NOMO-1 treated with DMSO at 0.1 percent for 48 hours (cell line): ENCODE data around the gene DGKB.

Experiments used
- DNase-seq: peaks from one replicate; lab custom pipeline; 2025; ENCODE audit not compliant: unreplicated experiment; lab: John Stamatoyannopoulos, UW

Gene DGKB

DNA sequence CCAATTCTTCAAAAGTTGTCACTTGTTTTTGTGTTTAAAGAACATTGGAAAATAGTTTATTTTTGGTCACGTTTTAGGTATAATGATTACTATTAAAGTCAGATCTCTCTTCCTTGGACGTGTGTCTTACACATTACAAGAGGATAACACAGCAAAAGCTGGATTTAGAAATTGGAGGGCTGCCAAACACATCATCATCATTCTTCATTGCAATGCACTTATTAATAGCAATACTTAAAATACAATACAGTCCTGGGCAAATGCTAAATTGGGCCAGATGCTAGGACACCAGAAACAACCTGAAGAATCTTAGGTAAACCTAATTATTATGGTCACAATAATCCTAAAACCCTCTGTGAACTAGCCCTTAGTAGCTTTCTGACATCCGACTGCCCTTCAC, 303.6 kb downstream of the DGKB start:
- no peak for DNase-seq

DNA sequence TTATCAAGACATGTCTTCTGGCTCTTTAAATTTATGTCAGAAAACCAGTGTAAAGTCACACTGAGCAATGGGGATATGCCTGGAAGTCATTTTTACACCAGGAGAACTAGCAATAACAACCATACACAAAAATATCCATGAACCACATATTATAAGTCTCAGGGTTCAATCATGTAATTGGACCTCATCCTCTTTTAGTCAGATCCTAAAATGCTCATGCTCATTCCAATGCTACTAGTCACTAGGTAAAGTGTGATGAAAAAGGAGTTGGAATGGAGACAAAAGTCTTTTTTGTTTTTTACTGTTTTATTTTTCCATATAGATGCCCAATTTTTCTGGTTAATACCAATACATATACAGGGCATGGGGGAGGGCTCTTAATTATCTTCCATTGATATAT, 306.1 kb downstream of the DGKB start:
- no peak for DNase-seq

DNA sequence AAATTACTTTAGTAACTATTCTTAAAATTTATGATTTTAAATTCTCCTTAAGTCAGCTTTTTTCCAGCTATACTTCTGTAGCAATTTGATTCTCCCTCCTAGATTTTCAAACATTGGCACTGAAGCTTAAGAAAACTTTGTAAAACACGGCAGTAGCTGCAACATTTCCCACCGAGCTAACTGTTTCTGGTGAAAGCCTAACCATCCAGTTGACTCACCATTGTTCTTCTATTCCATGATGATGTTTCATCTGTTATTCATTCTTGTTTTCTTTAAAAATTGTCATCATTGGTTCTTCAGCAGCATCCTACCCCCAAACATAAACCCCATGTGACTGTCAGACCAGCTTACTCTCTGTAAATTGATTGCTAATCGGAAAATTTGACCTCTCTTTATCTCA, 312.3 kb downstream of the DGKB start:
- no peak for DNase-seq

DNA sequence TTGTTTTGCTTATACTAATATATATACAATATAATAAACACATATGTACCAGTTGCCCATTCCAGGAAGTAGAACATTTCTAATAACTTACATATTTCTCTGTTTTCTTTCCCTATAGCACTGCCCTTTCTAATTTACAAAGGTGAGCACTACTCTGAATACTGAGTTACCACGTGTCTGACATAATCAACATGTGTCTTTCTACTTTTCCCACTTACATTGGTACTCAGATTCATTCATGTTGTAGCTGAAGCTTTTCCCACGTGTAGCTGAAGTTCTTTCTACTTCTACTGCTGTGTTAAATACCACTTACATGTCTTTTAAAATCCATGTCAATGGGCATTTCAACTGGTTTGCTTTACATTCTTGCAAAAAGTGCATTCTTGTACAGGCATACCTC, 317.3 kb downstream of the DGKB start:
- no peak for DNase-seq

DNA sequence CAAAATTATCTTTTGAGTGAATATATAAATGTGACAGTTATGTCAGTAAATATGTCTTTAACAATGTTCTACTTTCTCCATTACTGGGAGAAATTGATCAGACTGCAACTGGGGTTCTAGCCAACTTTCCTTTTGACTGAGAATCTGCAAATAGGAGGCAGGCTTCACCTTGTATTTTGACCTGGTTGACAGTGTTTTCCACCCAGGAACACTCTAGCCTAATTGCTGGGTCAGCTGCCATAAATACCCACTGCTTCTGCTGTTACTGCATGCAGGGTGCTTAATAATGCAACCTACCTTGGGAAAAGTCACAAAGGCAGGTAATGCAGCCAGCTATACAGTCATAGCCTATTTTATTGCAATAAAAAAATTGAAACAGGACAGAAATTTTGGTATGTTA, 319.0 kb downstream of the DGKB start:
- DNase-seq, result no peak

DNA sequence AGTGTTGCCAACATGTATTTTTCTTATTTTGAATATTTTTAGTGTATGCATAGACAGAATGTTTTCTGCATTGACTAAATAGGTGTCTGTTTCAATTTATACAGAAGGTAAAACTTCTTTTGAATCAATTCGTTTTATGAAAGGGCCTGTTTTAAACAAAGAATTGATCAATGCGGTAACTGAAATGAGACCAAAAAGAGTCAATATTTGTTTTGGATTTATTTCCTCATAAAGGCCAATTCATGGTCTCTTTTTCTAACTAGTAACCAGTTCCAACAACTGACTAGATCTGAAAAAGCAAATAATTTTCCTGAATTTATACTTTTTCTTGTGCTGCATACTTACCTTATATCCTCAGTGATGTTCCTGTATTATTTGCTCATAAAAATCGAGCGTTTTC, 320.5 kb downstream of the DGKB start:
- no peak for DNase-seq

DNA sequence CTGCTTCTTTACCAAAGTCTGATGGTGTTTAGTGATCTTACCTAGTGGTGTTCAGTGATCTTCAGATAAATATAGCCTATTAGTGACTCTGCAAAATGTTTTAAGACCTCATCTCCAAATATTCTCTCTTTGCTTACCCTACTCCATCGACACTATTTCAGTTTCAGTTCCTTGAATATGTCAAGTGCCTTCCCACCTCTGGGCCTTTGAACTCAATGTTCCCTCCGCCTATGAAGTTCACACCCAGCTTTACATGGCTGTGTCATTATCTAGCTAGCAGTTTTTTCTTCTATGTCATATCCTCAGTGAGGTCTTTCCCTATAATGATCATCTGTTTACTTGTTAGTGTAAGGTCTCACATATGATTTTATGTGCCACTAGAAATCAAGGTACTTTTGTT, 322.6 kb downstream of the DGKB start:
- DNase-seq, result peak; percentile 46

DNA sequence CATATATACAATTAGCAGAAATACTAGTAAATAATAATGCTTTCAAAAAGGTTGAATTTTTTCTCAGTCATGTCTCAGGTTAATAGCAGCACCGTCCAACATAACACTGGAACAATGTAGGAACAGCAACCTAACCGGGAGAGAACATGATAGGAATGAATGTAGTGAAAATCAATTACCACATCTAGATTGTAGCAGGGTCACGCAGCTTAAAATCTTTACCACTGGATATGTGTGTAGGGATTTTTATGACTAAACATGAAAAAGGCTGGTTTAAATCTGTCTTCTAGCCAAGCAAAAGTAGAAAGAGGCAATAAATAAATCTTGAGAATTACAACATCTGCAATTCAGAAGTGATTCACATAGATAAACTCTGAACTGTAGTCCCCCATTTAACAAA, 326.0 kb downstream of the DGKB start:
- DNase-seq, result no peak

DNA sequence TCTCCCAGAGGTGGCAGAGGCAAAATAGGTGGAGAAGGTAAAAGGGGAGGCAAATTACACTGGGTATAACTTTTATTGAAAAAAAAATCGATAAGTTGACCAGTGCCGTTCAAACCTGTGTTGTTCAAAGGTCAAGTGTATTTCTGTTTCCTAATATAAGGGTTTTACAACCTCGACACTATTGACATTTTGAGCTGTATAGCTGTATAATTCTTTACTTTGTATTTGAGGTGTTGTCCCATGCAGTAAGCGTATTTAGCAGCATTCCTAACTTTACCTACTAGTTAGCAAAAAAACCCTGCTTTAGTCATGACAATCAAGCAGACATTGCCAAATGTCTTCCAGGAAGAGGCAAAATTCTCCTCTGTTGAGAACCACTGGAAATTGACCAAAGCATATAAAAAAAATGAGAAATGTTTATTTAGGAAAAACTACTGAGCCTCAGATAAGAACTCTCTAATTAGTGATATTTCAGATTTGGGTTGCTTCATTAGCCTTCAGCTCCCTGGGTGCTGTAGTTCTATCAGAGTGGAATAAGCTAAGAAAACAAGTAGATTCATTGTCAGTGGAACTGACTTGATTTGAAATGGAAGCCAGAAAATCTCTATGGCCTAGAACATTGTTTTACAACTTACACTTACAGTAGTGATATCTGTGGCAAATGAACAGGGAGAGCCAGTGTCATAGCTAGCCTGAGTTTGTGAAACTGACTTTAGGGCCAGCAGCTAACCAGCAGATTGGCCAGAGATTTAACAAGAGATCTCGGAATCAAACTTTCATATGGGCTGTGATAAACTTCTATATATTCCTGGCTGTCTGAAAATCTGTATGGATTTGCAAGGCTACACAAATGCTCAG, 331.6 kb downstream of the DGKB start:
- DNase-seq, result no peak

DNA sequence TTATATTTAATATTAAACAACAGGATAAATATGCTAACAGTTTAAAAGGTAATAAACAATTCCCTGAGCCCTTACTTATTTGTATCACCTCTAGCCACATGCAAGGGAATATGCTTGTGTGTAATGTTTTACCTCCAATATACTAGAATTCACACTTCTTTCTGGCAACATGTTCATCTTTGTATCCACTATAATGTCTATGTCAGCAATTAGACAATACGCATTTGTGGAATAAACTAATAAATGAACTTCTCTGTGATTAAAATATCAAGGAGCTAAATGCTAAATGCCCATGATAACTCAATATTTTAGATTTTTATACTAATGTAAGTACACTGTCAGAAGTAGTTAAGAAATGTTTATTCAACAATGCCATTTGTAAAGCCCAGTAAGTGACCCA, 350.5 kb downstream of the DGKB start:
- DNase-seq, result no peak

DNA sequence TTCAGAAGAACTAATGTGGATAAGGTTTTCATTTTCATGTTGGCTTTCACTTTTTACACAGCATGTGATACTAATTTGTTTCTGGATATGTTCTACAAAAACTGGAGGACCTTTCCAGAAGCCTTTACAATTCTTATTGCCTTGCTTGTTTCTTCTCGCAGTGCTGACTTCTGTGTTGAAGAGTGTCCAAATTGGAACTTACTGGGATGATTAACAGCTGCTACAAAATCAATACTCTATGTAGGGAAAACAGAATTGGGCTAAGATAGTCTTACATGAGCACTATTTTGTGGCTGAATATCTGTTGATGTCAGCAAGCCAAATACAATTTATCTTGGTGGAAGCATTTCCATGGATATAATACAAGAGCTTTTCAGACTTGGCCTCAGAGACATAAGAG, 351.2 kb downstream of the DGKB start:
- no peak for DNase-seq

DNA sequence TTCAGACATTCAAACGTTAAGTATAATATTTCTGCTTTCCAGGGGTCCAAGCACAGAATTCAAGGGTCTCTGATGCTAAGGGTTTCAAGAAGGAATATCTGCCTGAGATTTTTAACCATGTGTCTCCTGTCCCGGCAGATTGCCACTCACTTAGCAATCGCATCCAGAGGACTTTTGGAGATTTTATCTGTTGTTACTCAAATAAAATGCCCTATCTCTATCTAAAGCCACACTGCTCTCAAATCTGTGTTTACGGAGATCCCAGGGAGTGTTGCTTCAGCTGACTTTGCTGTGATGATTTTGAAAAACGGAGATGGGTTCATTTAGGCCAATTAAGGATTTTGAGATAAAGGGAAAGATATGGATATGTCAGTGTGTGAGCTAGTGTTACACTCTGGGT, 359.9 kb downstream of the DGKB start:
- no peak for DNase-seq

DNA sequence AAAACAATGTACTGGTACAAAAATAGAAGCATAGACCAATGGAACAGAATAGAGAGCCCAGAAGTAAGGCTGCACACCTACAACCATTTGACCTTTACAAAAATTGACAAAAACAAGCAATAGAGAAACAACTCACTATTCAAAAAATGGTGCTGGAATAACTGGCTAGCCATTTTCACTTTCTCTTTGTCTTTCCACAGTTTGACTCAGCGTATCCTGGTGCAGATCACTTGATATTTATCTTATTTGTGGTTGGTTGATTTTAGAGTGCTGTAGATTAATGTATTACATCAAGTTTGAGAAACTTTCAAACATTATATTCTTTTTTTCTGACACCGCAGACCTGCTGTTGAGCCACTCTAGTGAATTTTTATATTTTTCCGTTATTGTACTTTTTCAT, 381.4 kb downstream of the DGKB start:
- no peak for DNase-seq

DNA sequence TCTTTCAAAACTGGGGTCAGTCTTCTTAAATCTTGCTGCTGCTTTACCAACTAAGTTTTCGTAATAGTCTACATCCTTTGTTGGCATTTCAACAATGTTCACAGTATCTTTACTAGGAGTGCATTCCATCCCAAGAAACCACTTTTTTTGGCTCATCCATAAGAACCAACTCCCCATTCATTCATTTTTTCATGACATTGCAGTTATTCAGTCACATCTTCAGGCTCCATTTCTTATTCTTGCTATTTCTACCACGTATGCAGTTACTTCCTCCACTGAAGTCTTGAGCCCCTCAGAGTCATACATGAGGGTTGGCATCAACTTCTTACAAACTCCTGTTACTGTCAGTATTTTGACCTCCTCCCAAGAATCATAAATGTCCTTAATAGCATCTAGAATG, 392.3 kb downstream of the DGKB start:
- no peak for DNase-seq

DNA sequence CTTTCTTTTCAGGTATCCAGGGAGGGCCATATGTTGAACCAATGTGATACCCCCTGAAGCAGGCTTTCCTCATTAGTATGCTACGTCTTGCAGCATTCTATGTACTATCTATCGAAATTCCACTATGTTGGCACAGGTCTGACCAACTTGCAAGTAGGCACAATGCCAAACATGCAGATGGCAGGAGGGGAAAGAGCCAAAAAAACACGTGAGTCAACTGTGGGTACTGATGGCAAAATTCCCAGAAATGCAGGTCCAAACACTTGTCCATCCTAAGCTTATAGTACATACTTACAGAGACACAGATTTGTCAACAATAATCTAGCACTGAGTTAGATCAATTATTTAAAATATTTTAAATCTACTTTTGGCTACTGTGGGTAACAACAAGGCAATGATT, 394.9 kb downstream of the DGKB start:
- DNase-seq, result no peak

DNA sequence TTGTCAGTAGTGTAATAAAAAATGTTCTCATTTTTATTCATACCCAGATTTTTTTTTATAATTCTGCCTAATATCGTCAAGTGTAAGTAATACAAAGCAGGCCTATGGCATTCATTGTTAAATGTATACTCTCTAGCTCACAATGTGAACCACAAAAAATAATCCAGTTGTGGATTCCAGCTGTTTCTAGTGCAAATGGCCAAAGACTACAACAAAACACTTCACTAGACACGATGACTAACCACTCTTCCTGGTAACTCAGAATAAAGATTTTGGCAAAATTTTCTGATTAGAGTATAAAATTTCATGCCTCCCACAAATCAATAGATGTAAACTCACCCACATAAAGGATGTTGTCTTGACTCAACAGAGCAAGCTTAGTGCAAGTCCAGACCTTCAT, 396.6 kb downstream of the DGKB start:
- no peak for DNase-seq

DNA sequence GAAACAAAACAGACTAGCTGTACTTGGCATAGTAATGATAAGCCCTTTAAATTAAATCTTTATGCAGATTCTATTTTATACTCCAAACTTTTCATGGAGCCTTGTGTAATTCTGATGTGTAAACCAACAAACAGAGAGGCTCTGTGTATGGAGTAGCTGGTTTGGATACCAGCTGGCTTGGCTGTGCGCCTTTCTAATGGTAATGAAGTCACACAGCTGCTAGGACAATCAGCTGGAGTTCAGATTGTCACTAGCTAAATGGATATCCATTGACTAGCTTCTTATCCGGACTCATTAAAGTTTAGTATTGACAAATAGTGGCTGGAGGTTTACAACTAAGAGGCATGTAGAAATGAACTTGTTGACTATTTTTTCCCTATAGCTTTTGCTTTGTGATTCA, 398.4 kb downstream of the DGKB start:
- DNase-seq, result no peak

DNA sequence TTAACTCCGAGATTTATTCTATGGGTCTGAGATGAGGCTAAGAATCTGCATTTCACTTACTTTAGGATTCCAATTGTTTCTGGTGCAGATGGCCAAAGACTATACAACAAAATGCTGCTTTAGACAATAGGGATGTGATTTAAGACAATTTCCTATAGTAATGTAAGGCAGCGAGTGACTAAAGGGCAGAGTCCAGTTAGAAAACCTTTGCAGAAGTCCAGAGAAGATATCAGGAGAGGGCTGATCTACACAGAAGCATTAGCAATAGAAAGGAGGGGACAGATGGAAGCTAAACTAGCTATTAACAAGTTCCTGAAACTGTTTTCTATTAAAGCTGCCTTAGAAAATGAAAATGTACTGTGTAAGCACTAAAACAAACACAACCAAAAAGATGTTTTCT, 398.9 kb downstream of the DGKB start:
- DNase-seq, result no peak

DNA sequence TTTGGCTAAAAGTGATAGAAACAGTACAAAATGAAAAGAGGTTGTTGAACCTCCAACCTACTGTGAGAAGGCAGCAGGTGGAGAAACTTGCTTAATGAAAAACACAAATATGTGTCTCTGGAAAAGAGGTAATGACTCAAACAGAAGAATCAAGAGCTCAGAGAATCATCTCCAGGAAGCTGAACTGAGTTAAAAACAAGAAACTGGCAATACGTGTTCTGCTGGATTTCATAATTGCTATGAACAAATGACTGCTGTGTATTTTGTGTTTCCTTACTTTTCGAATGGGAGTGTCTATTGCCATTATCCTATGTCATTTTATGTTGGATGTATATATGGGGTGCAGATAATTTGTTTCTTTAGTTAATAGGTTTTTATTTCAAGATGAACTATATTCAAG, 401.1 kb downstream of the DGKB start:
- DNase-seq, result no peak

DNA sequence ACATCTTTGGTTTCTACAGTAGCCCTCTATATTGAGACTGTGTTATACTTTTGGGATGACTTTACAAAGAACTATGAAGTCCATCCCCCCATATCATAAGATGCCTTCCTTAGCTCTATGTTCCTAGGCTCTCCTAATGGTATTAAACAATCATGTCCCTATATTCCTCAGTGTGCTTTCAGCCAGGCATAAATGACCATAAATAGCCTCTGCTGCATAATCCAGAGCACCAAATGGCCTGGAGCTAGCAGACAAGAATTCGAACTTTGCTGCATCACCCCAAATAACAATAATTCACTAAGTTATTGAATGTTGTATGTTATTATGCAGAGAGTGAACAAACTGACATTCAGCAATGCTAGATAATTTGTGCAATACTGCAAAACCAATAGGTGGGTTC, 405.2 kb downstream of the DGKB start:
- no peak for DNase-seq

DNA sequence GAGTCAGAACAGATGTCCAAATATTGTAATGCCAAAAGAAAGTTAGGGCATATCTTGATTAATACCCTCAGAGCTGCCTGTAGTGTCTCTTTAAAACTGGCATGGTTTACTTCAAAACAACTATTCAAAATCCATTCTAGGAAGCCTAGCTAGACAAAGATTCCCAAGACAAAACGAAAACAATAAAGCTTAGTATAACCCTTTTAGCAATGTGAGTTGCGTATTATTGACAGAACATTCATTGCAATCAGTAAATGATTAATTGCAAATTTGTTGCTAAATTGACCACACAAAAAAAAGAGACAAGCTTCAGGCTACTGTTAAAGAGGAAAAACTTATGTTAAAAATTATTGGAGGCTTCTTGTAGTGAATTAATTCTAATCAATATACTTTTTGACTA, 406.9 kb downstream of the DGKB start:
- no peak for DNase-seq

DNA sequence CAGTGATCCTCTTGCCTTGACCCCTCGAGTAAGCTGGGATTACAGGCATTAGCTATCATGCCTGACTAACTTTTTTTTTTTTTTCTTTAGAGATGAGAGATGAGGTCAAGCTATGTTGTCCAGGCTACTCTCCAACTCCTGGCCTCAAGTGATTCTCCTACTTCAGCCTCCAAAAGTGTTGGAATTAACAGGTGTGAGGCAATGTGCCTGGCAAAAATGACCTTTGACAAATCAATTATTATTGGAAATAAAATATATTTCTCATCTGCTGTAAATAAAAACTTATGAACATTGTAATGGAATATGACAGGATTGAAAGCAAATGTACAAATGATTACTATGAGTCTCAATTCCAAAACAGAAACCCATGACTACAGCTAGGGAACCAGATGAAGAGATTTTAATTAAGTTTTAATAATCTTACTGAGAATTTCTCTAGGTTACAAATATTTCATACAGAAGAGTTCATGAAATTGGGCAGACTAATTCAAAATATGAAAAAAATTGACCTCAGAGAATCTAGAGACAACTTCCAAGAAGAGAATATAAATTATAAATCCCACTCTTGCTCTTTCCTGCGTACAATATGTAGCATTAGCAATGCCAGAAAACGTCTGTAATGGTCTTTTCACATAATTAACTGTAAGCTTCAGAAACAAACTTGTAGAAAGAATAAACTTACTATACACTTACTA, 414.7 kb downstream of the DGKB start:
- DNase-seq, result no peak

DNA sequence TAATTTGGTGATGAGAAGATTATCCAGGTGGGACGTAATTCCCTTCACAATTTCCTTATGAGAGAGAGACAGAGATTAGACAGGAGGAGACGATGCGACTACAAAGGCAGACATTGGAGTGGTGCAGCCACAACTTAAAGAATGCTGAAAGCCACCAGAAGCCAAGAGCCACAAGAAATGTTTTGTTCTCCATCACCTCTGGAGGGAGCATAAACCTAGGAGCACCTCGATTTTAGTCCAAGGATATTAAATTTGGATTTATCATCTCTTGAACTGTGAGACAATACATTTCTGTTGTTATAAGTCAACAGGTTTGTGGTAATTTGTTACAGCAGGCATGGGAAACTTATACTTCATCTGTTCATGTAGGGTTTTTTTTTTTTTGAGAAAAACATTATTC, 418.9 kb downstream of the DGKB start:
- DNase-seq, result no peak
